Thyroid gland (tissue), 4 donors: Measurements from ENCODE around the gene ODAPH. TPM values are rescaled to one million over a fixed set of nuclear protein-coding genes. Genes with fewer than 3 reads are reported as not detected.

Experiments
- DNase-seq, 2 donors: peaks; one replicate each; pipeline ENCODE4 v3.0.0-alpha.2; 2019
- H3K27ac ChIP-seq, 3 donors: fragments of 200-600 bp; sonication (generic); 1 replicate in 2 of 3; 2 replicates in 1 of 3; pipeline ENCODE4 v1.5.1; 2016 to 2019; ENCODE audit warnings: mild to moderate bottlenecking in 1 of 3, moderate library complexity in 1 of 3
- H3K27me3 ChIP-seq: fragments of 200-600 bp; sonication (generic); one replicate; pipeline ENCODE4 v1.5.1; 2019
- H3K36me3 ChIP-seq, 2 donors: fragments of 200-600 bp; sonication (generic); one replicate each; pipeline ENCODE4 v1.5.1; 2016 to 2019
- H3K4me1 ChIP-seq, 2 donors: fragments of 200-600 bp; sonication (generic); one replicate each; pipeline ENCODE4 v1.5.1; 2017 to 2019
- H3K4me3 ChIP-seq, 3 donors: fragments of 200-600 bp; sonication (generic); replicated peaks in 1 of 3; 1 replicate in 2 of 3; 2 replicates in 1 of 3; pipeline ENCODE4 v1.5.1; 2016; ENCODE audit warnings: mild to moderate bottlenecking in 1 of 3
- H3K9me3 ChIP-seq: fragments of 200-600 bp; sonication (generic); one replicate; pipeline ENCODE4 v1.5.1; 2017
- CTCF ChIP-seq, 6 experiments: fragments of 200-600 bp in 3 of 6; fragments of 450-650 bp in 3 of 6; sonication (generic) in 3 of 6; IDR thresholded peaks; one replicate each; pipeline ENCODE4 v1.5.1; 2016 to 2019; ENCODE audit warnings: antibody characterized with exemption in 6 of 6, mild to moderate bottlenecking in 2 of 6, inconsistent platforms in 1 of 6, moderate library complexity in 1 of 6
- POLR2A ChIP-seq, 2 donors: fragments of 450-650 bp; IDR thresholded peaks; one replicate each; pipeline ENCODE4 v1.6.1; 2017; ENCODE audit warnings: antibody characterized with exemption in 2 of 2, mild to moderate bottlenecking in 2 of 2, moderate library complexity in 1 of 2
- WGBS, 2 donors: methylation state at CpG; one replicate each; pipeline ENCODE4 v1.1.5; 2017; 5-methylcytosine and 5-hydroxymethylcytosine counted together
- intact Hi-C: fragments of 100-400 bp; cut with DNase I; formaldehyde crosslinking; loops from one replicate; pipeline ENCODE4 v1.15.1; 2023
- total RNA-seq, 4 donors: library from RNA; depleted of rRNA; stranded (reverse); fragments of >200 nt; gene quantifications; one replicate each; pipeline ENCODE4 v1.2.3, GENCODE V29; 2016

The ODAPH gene
- total RNA-seq, 4 donors from 2014 or later: 0.29 TPM; not detected in 3

- WGBS, 2 donors: 82 to 90% methylated on average over 2 of the region's 2 CpGs
- Histone ChIP-seq H3K27me3 (no peaks in the 10 kb centered on the region), H3K27ac (no peak overlapping the region), H3K4me3 (no peak overlapping the region), H3K4me1 (no peaks in the 10 kb centered on the region), H3K9me3 (no peaks in the 10 kb centered on the region), H3K36me3 (no peaks in the 10 kb centered on the region)
- intact Hi-C loops: no loop called here
- no peak for DNase-seq
- TF ChIP-seq POLR2A (IDR thresholded peaks at IDR 0.05) (no peak), CTCF (IDR thresholded peaks at IDR 0.05) (no peak)
Measured at GRCh38 chr4:75549019-75549418, 6.8 kb upstream of the ODAPH start.

DNA sequence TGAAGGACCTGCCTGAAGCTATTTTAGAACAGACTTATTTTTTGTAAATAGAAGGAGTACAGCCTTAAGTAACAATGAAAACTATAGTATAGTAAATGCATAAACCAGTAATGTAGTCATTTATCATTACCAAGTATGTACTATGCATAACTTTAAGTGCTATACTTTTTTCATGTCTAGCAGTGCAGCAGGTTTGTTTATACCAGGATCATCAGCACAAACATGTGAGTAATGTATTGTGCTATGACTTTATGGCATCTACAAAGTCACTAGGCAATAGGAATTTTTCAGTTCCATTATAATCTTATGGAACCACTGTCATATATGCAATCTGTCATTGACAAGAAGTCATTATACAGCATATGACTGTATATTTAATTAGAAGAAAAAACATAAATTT is 3.4 kb upstream of the ODAPH start:
- Histone ChIP-seq H3K9me3 (no peaks in the 10 kb centered on the region), H3K27ac (no peak overlapping the region), H3K36me3 (no peaks in the 10 kb centered on the region), H3K27me3 (no peaks in the 10 kb centered on the region), H3K4me1 (no peaks in the 10 kb centered on the region), H3K4me3 (no peak overlapping the region)
- no peak for DNase-seq
- no peak for TF ChIP-seq CTCF (IDR thresholded peaks at IDR 0.05)
- no peak for TF ChIP-seq POLR2A (IDR thresholded peaks at IDR 0.05)
- intact Hi-C loops: no loop called here

DNA sequence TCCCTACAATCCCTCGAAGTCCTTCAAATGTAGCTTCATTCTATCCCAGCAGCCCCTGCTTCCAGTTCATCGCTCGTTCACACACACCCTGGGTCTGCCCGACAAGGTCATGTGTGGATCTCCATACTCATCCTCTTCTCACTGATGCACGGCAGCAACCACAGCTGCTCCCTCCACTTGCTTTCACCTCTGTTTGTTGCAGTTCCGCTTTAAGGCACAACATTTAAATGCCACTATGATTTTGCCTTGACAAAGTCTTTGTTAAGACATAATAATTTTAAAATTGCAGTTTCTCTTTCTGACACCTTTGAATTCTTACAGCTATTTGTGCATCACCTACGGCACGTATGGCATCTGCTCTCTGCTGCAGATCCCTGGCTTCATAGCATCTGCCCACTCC is 1.8 kb downstream of the ODAPH start:
- H3K4me3 ChIP-seq: no peak overlapping the region
- no peak for TF ChIP-seq CTCF (IDR thresholded peaks at IDR 0.05)
- no peak for TF ChIP-seq POLR2A (IDR thresholded peaks at IDR 0.05)
- DNase-seq: no peak
- intact Hi-C loops: no loop called here
- H3K9me3 ChIP-seq: no peaks in the 10 kb centered on the region
- no peak overlapping the region for H3K27ac ChIP-seq
- no peaks in the 10 kb centered on the region for H3K27me3 ChIP-seq
- H3K4me1 ChIP-seq: no peaks in the 10 kb centered on the region
- H3K36me3 ChIP-seq: no peaks in the 10 kb centered on the region
- 70 to 71% methylated on average over 8 of the region's 8 CpGs for WGBS, 2 donors

DNA sequence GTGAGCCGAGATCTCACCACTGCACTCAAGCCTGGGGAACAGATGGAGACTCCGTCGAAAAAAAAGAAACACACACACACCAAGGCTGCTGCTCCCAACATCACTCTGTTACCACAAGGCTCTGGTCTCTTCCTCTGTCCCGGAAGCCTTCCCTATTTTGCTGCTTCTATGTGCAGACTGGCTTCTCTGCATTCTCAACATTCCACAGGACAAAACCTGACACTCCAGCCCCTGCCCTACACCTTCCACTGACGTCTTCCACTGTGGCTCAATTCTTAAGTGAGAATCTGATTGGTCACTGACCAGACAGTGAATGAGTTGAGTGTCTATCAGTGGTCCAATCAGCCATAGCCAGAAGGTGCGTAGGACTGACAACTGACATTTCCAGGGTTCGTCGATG is 5.9 kb downstream of the ODAPH start:
- intact Hi-C loops: no loop called here
- Histone ChIP-seq H3K36me3 (no peaks in the 10 kb centered on the region), H3K27me3 (no peaks in the 10 kb centered on the region), H3K9me3 (no peaks in the 10 kb centered on the region), H3K27ac (no peak overlapping the region), H3K4me1 (no peaks in the 10 kb centered on the region), H3K4me3 (no peak overlapping the region)
- WGBS, 2 donors: 59 to 66% methylated on average over 8 of the region's 8 CpGs
- no peak for TF ChIP-seq CTCF (IDR thresholded peaks at IDR 0.05)
- no peak for TF ChIP-seq POLR2A (IDR thresholded peaks at IDR 0.05)
- peak in 1 of 2 donors; percentile 21 for DNase-seq

- intact Hi-C loops: no loop called here
- H3K4me1 ChIP-seq: no peaks in the 10 kb centered on the region
- H3K36me3 ChIP-seq: no peaks in the 10 kb centered on the region
- WGBS, 2 donors: 86 to 92% methylated on average over 11 of the region's 11 CpGs
- no peak overlapping the region for H3K27ac ChIP-seq
- no peak overlapping the region for H3K4me3 ChIP-seq
- H3K27me3 ChIP-seq: no peaks in the 10 kb centered on the region
- no peak for TF ChIP-seq CTCF (IDR thresholded peaks at IDR 0.05)
- H3K9me3 ChIP-seq: no peaks in the 10 kb centered on the region
- DNase-seq: no peak
Measured at GRCh38 chr4:75564023-75564422, 8.2 kb downstream of the ODAPH start.
